Hepatocyte (in vitro differentiated cells): ENCODE results near the gene NUBP2. TPM values are rescaled to one million over a fixed set of nuclear protein-coding genes. Genes with fewer than 3 reads are reported as not detected.

ENCODE experiments used
- DNase-seq: peaks from one replicate; pipeline ENCODE4 v3.0.0-alpha.2; 2016; ENCODE audit warnings: low spot score
- H2AFZ ChIP-seq: fragments of 200-600 bp; sonication (generic); 2 replicates; pipeline ENCODE4 v1.6.0; 2016; ENCODE audit warnings: antibody characterized with exemption, mild to moderate bottlenecking
- H3K27ac ChIP-seq: fragments of 200-600 bp; sonication (generic); 2 replicates; pipeline ENCODE4 v1.5.1; 2016; ENCODE audit warnings: mild to moderate bottlenecking
- H3K27me3 ChIP-seq: fragments of 200-600 bp; sonication (generic); 2 replicates; pipeline ENCODE4 v1.6.1; 2016
- H3K36me3 ChIP-seq: fragments of 200-600 bp; sonication (generic); replicated peaks from 2 replicates; pipeline ENCODE4 v1.5.1; 2016; ENCODE audit warnings: low read depth; ENCODE audit not compliant: insufficient read depth
- H3K4me1 ChIP-seq: fragments of 200-600 bp; sonication (generic); 2 replicates; pipeline ENCODE4 v1.5.1; 2016; ENCODE audit warnings: mild to moderate bottlenecking, moderate library complexity; ENCODE audit not compliant: insufficient read depth
- H3K4me2 ChIP-seq: fragments of 200-600 bp; sonication (generic); 2 replicates; pipeline ENCODE4 v1.6.0; 2016
- H3K4me3 ChIP-seq: fragments of 200-600 bp; sonication (generic); 2 replicates; pipeline ENCODE4 v1.5.1; 2016; ENCODE audit warnings: mild to moderate bottlenecking
- H3K79me2 ChIP-seq: fragments of 200-600 bp; sonication (generic); 2 replicates; pipeline ENCODE4 v1.6.0; 2017; ENCODE audit warnings: mild to moderate bottlenecking
- H3K9me2 ChIP-seq: fragments of 200-600 bp; sonication (generic); replicated peaks from 2 replicates; pipeline ENCODE4 v1.6.0; 2017; ENCODE audit warnings: mild to moderate bottlenecking; ENCODE audit not compliant: insufficient read depth
- H3K9me3 ChIP-seq: fragments of 200-600 bp; sonication (generic); 2 replicates; pipeline ENCODE4 v1.5.1; 2016; ENCODE audit warnings: low read depth, mild to moderate bottlenecking
- H4K20me1 ChIP-seq: fragments of 200-600 bp; sonication (generic); 2 replicates; pipeline ENCODE4 v1.6.0; 2016; ENCODE audit warnings: mild to moderate bottlenecking; ENCODE audit not compliant: insufficient read depth, poor library complexity, severe bottlenecking
- EZH2 ChIP-seq: fragments of 200-600 bp; sonication (generic); IDR thresholded peaks from 2 replicates; pipeline ENCODE4 v1.6.1; 2016; ENCODE audit warnings: antibody characterized with exemption, mild to moderate bottlenecking, borderline replicate concordance
- EZH2phosphoT487 ChIP-seq: fragments of 200-600 bp; sonication (generic); IDR thresholded peaks from one replicate; pipeline ENCODE4 v1.6.1; 2018; ENCODE audit warnings: antibody characterized with exemption, mild to moderate bottlenecking, low read depth, moderate library complexity; ENCODE audit not compliant: unreplicated experiment, severe bottlenecking
- WGBS: methylation state at CpG from one replicate; pipeline ENCODE4 v1.1.6; 2016; ENCODE audit warnings: low lambda C conversion rate; ENCODE audit errors: missing lambda C conversion rate; 5-methylcytosine and 5-hydroxymethylcytosine counted together
- polyA plus RNA-seq: library from polyadenylated mRNA; unstranded; fragments of >200 nt; fragmentation: Nextera tagmentation; extraction: Ambion mirVana; gene quantifications from 2 replicates; pipeline ENCODE4 v1.2.1, GENCODE V29; 2016
- total RNA-seq: library from RNA; depleted of rRNA; stranded (reverse); fragments of >200 nt; gene quantifications from 2 replicates; pipeline ENCODE4 v1.2.3, GENCODE V29; 2014
- TF ChIP-seq, protein P1 (sequence below): fragments of 200-600 bp; sonication (generic); IDR thresholded peaks from 2 replicates; pipeline ENCODE4 v1.5.1; 2016; ENCODE audit warnings: antibody characterized with exemption, mild to moderate bottlenecking; ENCODE audit not compliant: poor library complexity

Gene NUBP2
- total and polyA plus RNA-seq, 2 experiments from 2014 or later, result 85.4 to 101 TPM

DNA sequence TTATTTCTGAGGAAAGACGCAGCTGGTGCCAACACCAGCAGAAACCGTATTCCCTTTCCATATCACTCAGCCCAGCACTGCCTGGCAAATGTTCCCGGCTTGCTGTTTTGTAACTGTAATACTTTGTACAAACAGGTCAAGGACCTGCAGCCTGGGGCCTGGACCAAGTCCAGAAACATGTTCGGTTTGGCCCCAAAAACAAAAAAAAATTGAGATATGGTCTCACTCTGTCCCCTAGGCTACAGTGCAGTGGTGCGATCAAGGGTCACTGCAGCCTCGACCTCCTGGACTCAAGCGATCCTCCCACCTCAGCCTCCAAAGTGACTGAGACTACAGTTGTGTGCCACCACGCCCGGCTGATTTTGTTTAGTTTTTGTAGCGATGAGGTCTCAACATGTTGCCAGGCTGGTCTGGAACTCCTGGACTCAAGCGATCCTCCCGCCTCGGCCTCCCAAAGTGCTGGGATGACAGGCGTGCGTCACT is 42.7 kb downstream of the NUBP2 start:
- H3K27me3 ChIP-seq, result no peaks in the 10 kb centered on the region
- no peaks in the 10 kb centered on the region for H4K20me1 ChIP-seq
- peaks cover 60% of the 10 kb centered on the region for H3K79me2 ChIP-seq
- no peaks in the 10 kb centered on the region for H3K9me3 ChIP-seq
- peaks cover 13% of the 10 kb centered on the region for H3K4me1 ChIP-seq
- no peak overlapping the region for H3K4me3 ChIP-seq
- peak overlapping the region; percentile 95 for H3K4me2 ChIP-seq
- 92% methylated on average over 15 of the region's 15 CpGs for WGBS
- H2AFZ ChIP-seq, result no peak overlapping the region
- no peaks in the 10 kb centered on the region for H3K36me3 ChIP-seq
- DNase-seq, result no peak
- H3K9me2 ChIP-seq, result no peaks in the 10 kb centered on the region
- peak overlapping the region; percentile 62 for H3K27ac ChIP-seq
- TF ChIP-seq, protein P1, sequence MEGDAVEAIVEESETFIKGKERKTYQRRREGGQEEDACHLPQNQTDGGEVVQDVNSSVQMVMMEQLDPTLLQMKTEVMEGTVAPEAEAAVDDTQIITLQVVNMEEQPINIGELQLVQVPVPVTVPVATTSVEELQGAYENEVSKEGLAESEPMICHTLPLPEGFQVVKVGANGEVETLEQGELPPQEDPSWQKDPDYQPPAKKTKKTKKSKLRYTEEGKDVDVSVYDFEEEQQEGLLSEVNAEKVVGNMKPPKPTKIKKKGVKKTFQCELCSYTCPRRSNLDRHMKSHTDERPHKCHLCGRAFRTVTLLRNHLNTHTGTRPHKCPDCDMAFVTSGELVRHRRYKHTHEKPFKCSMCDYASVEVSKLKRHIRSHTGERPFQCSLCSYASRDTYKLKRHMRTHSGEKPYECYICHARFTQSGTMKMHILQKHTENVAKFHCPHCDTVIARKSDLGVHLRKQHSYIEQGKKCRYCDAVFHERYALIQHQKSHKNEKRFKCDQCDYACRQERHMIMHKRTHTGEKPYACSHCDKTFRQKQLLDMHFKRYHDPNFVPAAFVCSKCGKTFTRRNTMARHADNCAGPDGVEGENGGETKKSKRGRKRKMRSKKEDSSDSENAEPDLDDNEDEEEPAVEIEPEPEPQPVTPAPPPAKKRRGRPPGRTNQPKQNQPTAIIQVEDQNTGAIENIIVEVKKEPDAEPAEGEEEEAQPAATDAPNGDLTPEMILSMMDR, result no peak
- no peak for TF ChIP-seq EZH2phosphoT487
- TF ChIP-seq EZH2, result no peak

DNA sequence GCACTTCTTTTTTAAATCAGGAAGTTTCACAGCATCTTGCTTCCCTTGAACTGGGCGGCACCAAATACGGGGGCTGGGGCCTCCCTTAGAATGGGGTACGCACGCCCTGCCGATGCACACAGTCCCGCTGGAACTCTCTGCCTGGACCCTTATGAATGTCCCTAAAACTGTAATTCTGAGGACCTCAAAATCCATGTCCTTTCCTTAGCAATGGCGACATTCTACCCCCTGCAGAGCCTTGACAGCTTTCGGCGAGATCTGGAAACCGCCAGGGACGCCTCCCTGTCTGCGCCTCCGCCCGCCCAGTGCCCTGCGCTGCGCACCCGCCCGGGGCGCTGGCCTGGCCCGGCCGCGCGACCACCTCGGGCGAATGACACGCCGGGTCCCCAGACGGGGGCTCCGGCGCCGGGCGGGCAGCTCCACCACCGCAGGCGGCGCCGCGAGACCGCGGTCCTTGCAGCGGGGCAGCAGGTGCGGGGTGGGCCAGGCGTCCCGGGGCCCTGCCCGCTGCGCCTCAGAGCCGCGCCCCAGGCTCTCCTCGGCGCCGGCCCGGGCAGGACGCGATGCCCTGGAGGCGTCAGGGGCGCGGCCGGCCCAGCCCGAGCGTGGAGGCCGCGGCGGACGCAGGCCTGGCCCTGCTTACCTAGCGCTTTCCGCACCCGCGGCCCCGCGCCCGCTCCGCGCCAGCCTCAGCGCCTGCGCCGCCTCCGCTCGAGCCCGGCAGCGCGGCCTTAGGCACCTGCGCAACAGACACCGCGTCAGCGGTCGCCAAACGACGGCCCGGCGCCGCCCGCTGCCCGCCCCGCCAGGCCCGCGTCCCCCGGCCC is 43.3 kb downstream of the NUBP2 start:
- 7% methylated on average over 68 of the region's 96 CpGs for WGBS
- peaks cover 13% of the 10 kb centered on the region for H3K4me1 ChIP-seq
- no peaks in the 10 kb centered on the region for H3K36me3 ChIP-seq
- H2AFZ ChIP-seq, result peak overlapping the region; percentile 11
- H3K4me2 ChIP-seq, result peak overlapping the region; percentile 95
- DNase-seq, result peak; percentile 90
- H3K79me2 ChIP-seq, result peaks cover 66% of the 10 kb centered on the region
- TF ChIP-seq EZH2phosphoT487, result no peak
- TF ChIP-seq, protein P1, result no peak
- no peaks in the 10 kb centered on the region for H3K27me3 ChIP-seq
- peak overlapping the region; percentile 62 for H3K27ac ChIP-seq
- peak overlapping the region; percentile 52 for H3K4me3 ChIP-seq
- H3K9me2 ChIP-seq, result no peaks in the 10 kb centered on the region
- H4K20me1 ChIP-seq, result no peaks in the 10 kb centered on the region
- no peaks in the 10 kb centered on the region for H3K9me3 ChIP-seq

DNA sequence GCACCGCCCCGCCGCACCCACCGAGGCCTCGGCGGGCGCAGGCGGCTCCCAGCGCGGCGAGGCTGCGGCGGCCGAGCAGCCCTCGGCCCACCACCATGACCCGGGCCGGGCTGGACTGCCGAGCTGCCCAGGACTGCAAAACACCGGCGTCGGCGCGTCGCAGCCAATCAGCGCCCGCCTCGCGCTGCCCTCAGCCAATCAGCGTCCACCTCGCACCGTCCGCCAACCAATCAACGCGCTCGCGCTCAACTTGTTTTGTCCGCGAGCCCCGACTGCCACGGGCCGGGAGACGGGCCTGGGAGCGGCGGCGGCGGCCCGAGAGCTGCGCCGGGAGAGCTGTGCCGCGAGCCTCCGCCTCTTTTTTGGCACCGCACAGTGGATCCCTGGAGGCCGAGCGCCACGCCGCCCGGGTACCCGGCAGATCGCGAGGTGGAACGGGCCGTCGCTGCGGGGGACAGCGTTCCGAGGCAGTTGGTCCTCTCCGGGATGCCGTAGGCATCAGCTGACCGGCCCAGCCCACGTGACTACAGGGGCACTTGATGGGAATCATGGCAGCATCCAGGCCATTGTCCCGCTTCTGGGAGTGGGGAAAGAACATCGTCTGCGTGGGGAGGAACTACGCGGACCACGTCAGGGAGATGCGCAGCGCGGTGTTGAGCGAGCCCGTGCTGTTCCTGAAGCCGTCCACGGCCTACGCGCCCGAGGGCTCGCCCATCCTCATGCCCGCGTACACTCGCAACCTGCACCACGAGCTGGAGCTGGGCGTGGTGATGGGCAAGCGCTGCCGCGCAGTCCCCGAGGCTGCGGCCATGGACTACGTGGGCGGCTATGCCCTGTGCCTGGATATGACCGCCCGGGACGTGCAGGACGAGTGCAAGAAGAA is 44.2 kb downstream of the NUBP2 start, which contains the start of the genes FAHD1 and HAGH:
FAHD1 (plus strand) TSS at position 516 of the 883 bp plus-strand sequence; CDS start at position 549, 33 bp downstream.
HAGH (minus strand) TSS at position 135 of the 883 bp plus-strand sequence; CDS start at position 97, 38 bp downstream.
- DNase-seq, result peak; percentile 97
- H3K27me3 ChIP-seq, result no peaks in the 10 kb centered on the region
- no peaks in the 10 kb centered on the region for H3K9me2 ChIP-seq
- no peaks in the 10 kb centered on the region for H4K20me1 ChIP-seq
- H3K4me3 ChIP-seq, result peak within 1 kb of the TSS; percentile 99
- peaks cover 13% of the 10 kb centered on the region for H3K4me1 ChIP-seq
- no peaks in the 10 kb centered on the region for H3K9me3 ChIP-seq
- peak within 1 kb of the TSS; percentile 91 for H3K27ac ChIP-seq
- peak within 1 kb of the TSS; percentile 95 for H3K4me2 ChIP-seq
- H3K36me3 ChIP-seq, result no peaks in the 10 kb centered on the region
- 3% methylated on average over 77 of the region's 104 CpGs for WGBS
- peaks cover 75% of the 10 kb centered on the region for H3K79me2 ChIP-seq
- peak within 1 kb of the TSS; percentile 96 for H2AFZ ChIP-seq
- TF ChIP-seq, protein P1, result no peak
- no peak for TF ChIP-seq EZH2
